GM18505 (cell line): Measurements from ENCODE around the gene PLEKHH2.

Experiments
- ATAC-seq: cut with Tn5 transposase; IDR thresholded peaks from one replicate; pipeline ENCODE4 v1.9.1; 2021; ENCODE audit not compliant: unreplicated experiment
- POLR2A ChIP-seq: IDR thresholded peaks from 4 replicates; pipeline ENCODE4 v1.6.1; 2011; ENCODE audit warnings: borderline replicate concordance; ENCODE audit not compliant: insufficient read depth, insufficient read length; ENCODE audit errors: extremely low read depth

The PLEKHH2 gene

DNA sequence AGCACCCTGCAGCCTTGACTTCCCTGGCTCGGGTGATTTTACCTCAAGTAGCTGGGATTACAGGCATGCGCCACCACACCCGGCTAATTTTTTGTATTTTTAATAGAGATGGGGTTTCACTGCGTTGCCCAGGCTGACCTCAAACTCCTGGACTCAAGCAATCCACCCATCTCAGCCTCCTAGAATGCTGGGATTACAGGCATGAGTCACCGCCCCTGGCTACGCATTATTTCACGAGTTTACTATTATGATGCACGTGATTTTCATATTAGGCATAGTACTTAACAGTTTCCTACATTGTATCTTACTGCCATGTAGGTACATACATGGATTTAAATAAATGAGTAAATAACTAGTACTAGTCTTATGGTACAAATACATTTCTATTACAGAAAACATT, 141.2 kb downstream of the PLEKHH2 start:
- no peak for TF ChIP-seq POLR2A
- no peak for ATAC-seq

DNA sequence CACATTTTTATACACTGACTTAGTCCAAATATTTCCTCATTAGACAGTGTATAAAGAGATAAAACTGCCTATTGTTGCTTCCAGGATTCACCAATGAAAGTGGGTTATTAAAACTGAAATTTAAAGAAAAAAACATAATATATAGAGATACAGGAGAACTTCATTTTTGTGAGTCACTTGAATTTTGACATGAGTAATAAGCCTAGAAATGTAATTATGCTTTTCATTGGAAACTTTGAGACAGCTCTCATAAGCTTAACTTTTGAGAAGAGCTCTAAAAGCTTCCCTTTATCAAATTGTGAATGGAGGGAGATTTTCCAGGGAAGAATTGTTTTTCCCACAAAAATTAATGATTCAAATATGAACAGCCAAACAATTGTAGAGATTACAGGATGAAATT, 150.8 kb downstream of the PLEKHH2 start:
- ATAC-seq: no peak
- no peak for TF ChIP-seq POLR2A

GRCh38 chr2:43788646-43789045, 151.6 kb downstream of the PLEKHH2 start:
- no peak for ATAC-seq
- TF ChIP-seq POLR2A: no peak

- ATAC-seq: no peak
Observed at GRCh38 chr2:43790147-43790546, 153.1 kb downstream of the PLEKHH2 start.

GRCh38 chr2:43791035-43791765, 154.1 kb downstream of the PLEKHH2 start:
- no peak for TF ChIP-seq POLR2A

More at GRCh38 chr2:43790147-43790546, 153.1 kb downstream of the PLEKHH2 start:
- no peak for TF ChIP-seq POLR2A

DNA sequence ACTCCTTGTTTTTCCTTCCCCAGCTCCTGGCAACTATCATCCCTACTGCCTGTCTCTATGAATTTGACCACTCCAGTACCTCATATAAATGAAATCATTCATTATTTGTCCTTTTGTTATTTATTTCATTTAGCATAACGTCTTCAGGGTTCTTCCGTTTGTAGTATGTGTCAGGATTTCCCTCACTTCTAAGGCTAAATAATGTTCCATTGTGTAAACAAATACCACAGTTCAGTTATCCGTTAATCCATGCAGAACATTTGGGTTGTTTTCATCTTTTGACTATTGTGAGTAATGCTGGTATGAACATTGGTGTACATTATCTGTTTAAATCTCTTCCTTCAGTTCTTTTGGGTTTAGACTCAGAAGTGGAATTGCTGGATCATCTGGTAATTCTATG, 155.6 kb downstream of the PLEKHH2 start:
- ATAC-seq: no peak
- no peak for TF ChIP-seq POLR2A

More at GRCh38 chr2:43791035-43791765, 154.1 kb downstream of the PLEKHH2 start:
- ATAC-seq: no peak

DNA sequence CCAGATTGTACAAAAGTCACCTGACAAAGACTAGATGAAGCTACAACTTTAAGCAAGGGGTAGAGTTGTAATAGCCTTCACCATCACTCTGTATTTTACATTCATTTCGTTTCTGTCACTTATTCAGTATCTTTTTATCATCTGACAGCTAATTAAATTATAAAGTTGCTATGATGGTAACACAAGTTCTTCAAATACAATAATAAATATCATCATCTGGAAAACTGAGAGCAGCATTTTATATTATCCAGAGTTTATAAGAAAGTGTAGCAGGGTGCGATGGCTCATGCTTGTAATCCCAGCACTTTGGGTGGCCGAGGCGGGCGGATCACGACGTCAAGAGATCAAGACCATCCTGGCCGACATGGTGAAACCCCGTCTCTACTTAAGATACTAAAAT, 157.9 kb downstream of the PLEKHH2 start:
- no peak for ATAC-seq
- no peak for TF ChIP-seq POLR2A

GRCh38 chr2:43796206-43796605, 159.1 kb downstream of the PLEKHH2 start:
- no peak for TF ChIP-seq POLR2A

GRCh38 chr2:43798300-43798699, 161.2 kb downstream of the PLEKHH2 start:
- ATAC-seq: no peak
- no peak for TF ChIP-seq POLR2A

More at GRCh38 chr2:43796206-43796605, 159.1 kb downstream of the PLEKHH2 start:
- ATAC-seq: no peak

- no peak for ATAC-seq
Observed at GRCh38 chr2:43800894-43801293, 163.8 kb downstream of the PLEKHH2 start.

DNA sequence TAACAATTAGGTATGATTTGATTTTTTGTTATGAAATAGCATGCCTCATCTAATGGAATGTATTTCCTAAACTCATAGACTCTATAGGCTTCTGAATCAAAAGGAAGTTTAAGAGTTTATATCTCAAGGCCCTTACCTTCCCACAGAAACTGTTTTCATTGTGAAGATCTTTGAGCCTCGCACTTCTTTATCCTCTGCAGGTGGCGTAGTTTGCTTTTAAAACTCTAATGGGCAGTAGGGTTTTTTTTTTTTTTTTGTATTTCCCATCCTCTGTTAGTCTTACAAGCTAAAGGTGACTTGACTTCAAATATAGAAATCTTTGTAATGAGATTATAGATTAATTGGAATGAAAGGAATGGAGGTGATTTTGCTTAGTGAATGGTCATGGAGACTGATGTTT, 165.1 kb downstream of the PLEKHH2 start:
- no peak for TF ChIP-seq POLR2A
- ATAC-seq: no peak

More at GRCh38 chr2:43800894-43801293, 163.8 kb downstream of the PLEKHH2 start:
- TF ChIP-seq POLR2A: no peak

DNA sequence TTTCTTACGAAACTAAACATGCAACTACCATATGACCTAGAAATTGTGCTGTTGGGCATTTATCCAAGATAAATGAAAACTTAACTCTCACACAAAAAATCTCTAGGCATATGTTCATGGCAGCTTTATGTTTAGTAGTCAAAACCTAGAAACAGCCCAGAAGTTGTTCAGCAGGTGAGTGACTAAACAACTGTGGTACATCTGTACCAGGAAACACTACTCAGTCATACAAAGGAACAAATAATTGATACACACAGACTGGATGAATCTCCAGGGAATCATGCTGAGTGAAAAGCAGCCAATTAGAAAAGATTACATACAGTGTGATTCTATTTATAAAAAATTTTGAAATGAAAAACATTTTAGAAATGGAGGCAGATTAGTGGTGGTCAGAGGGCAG, 166.1 kb downstream of the PLEKHH2 start:
- ATAC-seq: no peak
- no peak for TF ChIP-seq POLR2A

GRCh38 chr2:43806719-43807031, 169.6 kb downstream of the PLEKHH2 start:
- no peak for ATAC-seq

GRCh38 chr2:43810452-43810851, 173.4 kb downstream of the PLEKHH2 start:
- ATAC-seq: no peak
- TF ChIP-seq POLR2A: no peak

More at GRCh38 chr2:43806719-43807031, 169.6 kb downstream of the PLEKHH2 start:
- TF ChIP-seq POLR2A: no peak
